Fibroblast of mammary gland (primary cell): Measurements from ENCODE around the gene ZNF576.

Source experiments
- DNase-seq: peaks from one replicate; pipeline ENCODE4 v3.0.0-alpha.2; 2010; ENCODE audit warnings: low read depth
- H3K4me3 ChIP-seq: 2 replicates; pipeline ENCODE4 v1.5.1; 2011; ENCODE audit warnings: low read depth, mild to moderate bottlenecking, low read length, moderate library complexity; ENCODE audit not compliant: control insufficient read depth
- TF ChIP-seq, protein P1 (sequence below): conservative IDR thresholded peaks from 2 replicates; pipeline ENCODE4 v1.5.1; 2011; ENCODE audit warnings: low read depth, low read length, inconsistent platforms; ENCODE audit not compliant: control insufficient read depth, insufficient read depth

Gene ZNF576

DNA sequence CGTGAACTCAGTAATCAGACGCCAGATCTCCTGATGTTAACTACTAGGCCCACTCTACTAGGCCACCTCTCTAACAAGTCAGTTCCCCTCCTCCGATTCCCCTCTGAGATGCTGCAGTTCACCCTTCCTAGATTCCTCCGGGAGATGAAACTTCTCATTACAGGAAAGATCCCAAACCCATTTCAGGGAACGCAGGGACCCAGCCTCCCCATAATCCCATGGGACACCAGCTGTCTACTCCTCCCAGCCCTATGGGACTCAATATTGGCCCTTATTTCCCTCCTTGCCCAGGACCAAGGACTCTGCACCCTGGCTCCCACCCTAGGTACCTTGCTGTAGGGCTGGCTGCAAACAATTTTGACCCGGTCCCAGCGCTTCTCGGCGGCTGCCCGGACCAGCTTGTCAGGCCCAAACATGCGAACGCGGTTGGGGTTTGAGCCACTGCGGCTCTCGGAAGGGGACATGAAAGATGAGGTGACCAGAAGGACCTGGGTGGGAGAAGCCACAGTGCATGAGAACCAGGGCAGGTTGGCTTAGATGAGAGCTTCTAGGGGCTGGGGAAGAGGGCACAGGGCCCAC, 42.0 kb upstream of the ZNF576 start:
- no peak overlapping the region for H3K4me3 ChIP-seq
- DNase-seq, result no peak
- TF ChIP-seq, protein P1, sequence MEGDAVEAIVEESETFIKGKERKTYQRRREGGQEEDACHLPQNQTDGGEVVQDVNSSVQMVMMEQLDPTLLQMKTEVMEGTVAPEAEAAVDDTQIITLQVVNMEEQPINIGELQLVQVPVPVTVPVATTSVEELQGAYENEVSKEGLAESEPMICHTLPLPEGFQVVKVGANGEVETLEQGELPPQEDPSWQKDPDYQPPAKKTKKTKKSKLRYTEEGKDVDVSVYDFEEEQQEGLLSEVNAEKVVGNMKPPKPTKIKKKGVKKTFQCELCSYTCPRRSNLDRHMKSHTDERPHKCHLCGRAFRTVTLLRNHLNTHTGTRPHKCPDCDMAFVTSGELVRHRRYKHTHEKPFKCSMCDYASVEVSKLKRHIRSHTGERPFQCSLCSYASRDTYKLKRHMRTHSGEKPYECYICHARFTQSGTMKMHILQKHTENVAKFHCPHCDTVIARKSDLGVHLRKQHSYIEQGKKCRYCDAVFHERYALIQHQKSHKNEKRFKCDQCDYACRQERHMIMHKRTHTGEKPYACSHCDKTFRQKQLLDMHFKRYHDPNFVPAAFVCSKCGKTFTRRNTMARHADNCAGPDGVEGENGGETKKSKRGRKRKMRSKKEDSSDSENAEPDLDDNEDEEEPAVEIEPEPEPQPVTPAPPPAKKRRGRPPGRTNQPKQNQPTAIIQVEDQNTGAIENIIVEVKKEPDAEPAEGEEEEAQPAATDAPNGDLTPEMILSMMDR, result no peak

DNA sequence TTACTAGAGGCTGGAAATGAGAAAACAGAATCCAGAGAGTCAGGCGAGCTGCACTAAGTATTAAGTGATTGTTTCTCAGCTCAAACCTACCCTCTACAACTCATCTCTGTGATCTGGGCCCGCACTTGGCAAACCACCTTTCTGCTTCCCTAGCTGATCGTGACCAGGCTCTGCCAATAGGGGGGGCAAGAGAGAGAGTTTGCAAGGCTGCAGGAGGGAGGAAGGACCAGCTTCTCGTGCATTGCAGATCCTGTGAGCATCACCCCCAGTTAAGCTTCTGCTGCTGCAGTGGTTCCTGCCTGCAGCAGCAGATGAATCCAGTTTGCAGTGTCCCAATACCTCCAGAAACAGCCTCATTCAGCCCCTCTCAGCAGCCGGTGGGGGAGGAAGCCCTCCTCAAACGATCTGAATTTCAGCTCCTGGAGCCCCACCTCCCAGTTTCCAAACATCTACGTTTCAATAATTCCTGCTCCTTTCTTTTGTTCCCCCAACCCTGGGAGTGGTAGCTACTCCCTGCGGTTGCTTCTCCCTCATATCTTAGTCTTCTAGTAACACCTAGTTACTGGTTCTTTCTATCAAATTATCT, 41.1 kb upstream of the ZNF576 start:
- peak; percentile 69 for DNase-seq
- H3K4me3 ChIP-seq, result no peak overlapping the region
- TF ChIP-seq, protein P1, result peak; percentile 92

DNA sequence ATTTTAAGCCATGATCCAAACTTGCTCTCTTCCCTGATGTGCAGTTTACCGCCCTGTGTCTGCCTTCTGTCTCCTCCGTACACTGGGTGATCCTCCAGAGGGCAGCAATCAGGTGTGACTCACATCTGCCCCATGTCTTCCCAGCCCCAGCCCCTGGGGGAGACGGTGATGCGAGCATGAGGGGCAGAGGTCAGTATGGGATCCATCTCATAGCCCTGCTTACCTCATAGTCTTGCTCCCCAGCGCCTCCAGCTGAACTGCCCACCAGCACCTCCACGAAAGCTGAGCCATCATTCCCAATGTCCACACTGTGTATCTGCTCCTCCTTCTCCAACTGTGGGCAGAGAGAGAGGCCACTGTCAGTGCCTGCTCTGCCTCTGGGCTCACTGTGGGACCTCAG, 35.7 kb upstream of the ZNF576 start:
- DNase-seq, result peak; percentile 76
- TF ChIP-seq, protein P1, result peak; percentile 27
- no peak overlapping the region for H3K4me3 ChIP-seq

DNA sequence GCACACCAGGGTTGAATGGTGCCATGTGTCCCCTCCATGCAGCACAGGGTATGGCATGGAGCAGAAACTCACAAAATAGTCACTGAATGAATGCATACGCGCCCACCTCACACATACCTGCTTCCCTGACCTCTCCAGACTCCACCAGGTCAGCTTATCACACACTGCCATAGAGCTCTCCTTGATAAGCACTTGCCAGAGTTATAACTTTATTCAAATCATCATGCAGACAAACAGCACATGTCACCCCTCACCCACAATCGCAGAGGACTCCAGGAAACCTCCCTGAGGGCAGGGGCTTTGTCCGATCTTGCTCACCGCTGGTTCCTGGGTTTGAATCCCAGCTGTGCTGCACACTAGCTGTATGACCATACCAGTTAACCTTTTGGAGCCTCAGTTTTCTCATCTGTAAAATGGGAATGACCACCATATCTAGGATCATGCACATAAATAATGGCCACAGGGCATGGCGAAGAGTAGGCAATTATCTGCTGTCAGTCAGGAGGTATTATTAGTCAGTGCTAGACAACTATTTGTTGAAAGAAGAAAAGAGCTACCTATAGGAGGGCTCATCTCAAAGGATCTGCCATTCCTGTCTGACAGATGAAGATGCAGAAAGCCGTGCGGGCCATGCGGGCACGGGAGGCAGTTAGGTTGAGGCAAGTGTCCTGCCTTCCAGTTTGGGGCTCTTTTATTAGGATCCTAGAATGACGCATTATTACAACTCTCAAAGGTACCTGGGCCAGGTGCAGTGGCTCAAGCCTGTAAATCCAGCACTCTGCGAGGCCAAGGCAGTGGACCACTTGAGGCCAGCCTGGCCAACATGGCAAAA, 35.0 kb upstream of the ZNF576 start:
- TF ChIP-seq, protein P1, result no peak
- H3K4me3 ChIP-seq, result no peak overlapping the region
- no peak for DNase-seq

DNA sequence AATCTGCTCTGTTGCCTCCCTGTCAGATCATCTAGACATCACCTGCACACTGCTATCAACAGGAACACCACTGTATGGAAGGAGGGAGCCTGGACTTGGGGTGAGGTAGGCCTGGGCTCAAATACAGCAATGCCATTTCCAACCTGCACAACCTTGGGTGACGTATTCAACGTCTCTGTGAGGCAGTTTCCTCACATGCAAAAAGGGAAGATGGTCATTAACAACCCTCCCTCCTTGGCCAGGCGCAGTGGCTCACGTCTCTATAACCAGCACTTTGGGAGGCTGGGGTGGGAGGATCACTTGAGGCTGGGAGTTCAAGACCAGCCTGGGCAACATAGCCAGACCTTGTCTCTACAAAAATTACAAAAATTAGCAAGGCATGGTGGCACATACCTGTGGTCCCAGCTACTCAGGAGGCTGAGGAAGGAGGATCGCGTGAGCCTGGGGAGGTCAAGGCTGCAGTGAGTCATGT, 34.1 kb upstream of the ZNF576 start:
- TF ChIP-seq, protein P1, result no peak
- DNase-seq, result no peak
- no peak overlapping the region for H3K4me3 ChIP-seq

DNA sequence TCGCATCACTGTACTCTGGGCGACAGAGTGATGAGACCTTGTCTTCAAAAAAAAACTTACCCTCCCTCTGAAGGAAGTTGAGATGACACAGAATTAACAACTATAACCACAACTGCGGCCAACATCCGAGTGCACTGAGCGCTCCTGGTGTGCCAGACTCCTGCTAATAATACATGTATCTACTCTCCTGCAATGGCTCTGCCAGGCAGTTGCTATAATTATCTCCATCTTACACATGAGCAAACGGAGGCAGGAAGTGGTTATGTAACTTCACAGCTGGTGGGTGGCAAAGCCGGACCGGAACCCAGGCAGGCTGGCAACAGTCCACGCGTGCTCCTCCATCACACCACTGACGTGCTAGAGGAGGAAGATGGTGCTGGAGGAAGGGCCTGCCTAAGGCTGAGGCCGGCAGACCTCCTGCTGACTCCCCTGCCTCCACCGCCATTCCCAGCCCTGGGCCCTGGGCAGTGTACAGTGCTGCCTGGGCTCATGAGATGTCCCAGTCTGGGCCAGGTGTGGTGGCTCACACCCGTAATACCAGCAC, 33.6 kb upstream of the ZNF576 start:
- peak; percentile 78 for DNase-seq
- TF ChIP-seq, protein P1, result no peak
- H3K4me3 ChIP-seq, result no peak overlapping the region
